Adrenal gland (tissue), 5 donors: ENCODE measurements around the gene ACRV1.

Experiments
- CTCF ChIP-seq, 6 experiments: fragments of 450-650 bp in 4 of 6; fragments of 200-600 bp in 2 of 6; sonication (generic) in 1 of 6; IDR thresholded peaks; 1 replicate in 5 of 6; 2 replicates in 1 of 6; pipeline versions ENCODE4 v1.5.1 to v1.8.0; 2016 to 2021; ENCODE audit warnings: antibody characterized with exemption in 6 of 6, mild to moderate bottlenecking in 2 of 6, moderate library complexity in 1 of 6
- POLR2A ChIP-seq, 2 donors: fragments of 450-650 bp; IDR thresholded peaks; one replicate each; pipeline ENCODE4 v1.6.1; 2017; ENCODE audit warnings: antibody characterized with exemption in 2 of 2, mild to moderate bottlenecking in 2 of 2, moderate library complexity in 1 of 2
- donor health status: DM: no; HTN: no; CAD: no.

- TF ChIP-seq POLR2A (IDR thresholded peaks at IDR 0.05) = no peak
- TF ChIP-seq CTCF (IDR thresholded peaks at IDR 0.05) = no peak
These were observed 58.7 kb downstream of the ACRV1 start for GRCh38 chr11:125621995-125622394.
